Type B pancreatic cell (in vitro differentiated cells): Measurements from ENCODE around the gene IL21R. TPM values are rescaled to one million over a fixed set of nuclear protein-coding genes. Genes with fewer than 3 reads are reported as not detected.

Experiments
- DNase-seq: peaks from one replicate; pipeline ENCODE4 v3.0.0; 2021; ENCODE audit warnings: mixed read lengths; ENCODE audit not compliant: unreplicated experiment; ENCODE audit errors: extremely low spot score
- H3K27ac Mint-ChIP-seq: 2 replicates; pipeline ENCODE4 v1.8.0; 2021; ENCODE audit warnings: mild to moderate bottlenecking, mixed read lengths
- H3K27me3 Mint-ChIP-seq: 2 replicates; pipeline ENCODE4 v1.8.0; 2021; ENCODE audit warnings: mixed read lengths
- H3K36me3 Mint-ChIP-seq: 2 replicates; pipeline ENCODE4 v1.8.0; 2021; ENCODE audit warnings: mixed read lengths
- H3K4me1 Mint-ChIP-seq: one replicate; pipeline ENCODE4 v1.8.0; 2021; ENCODE audit warnings: mixed read lengths; ENCODE audit not compliant: unreplicated experiment
- H3K4me3 Mint-ChIP-seq: 2 replicates; pipeline ENCODE4 v1.8.0; 2021; ENCODE audit warnings: mild to moderate bottlenecking, mixed read lengths
- H3K9me3 Mint-ChIP-seq: 2 replicates; pipeline ENCODE4 v1.8.0; 2021; ENCODE audit warnings: mixed read lengths
- CTCF ChIP-seq: fragments of 200-600 bp; sonication (generic); conservative IDR thresholded peaks from 2 replicates; pipeline ENCODE4 v1.5.0; 2021; ENCODE audit warnings: antibody characterized with exemption, mild to moderate bottlenecking
- total RNA-seq: library from RNA; stranded (reverse); gene quantifications from 2 replicates; pipeline ENCODE4 v1.2.1, GENCODE V29; 2021; ENCODE audit warnings: low replicate concordance

Gene IL21R
- total RNA-seq, 1 donor from 2014 or later = 0.29 TPM

GRCh38 chr16:27489421-27489820, 87.4 kb downstream of the IL21R start:
- Mint-ChIP-seq H3K4me3 (no peak overlapping the region), H3K9me3 (no peaks in the 10 kb centered on the region), H3K27ac (no peak overlapping the region), H3K36me3 (peaks cover 38% of the 10 kb centered on the region), H3K27me3 (no peaks in the 10 kb centered on the region), H3K4me1 (peaks cover 4% of the 10 kb centered on the region)
- DNase-seq = no peak
- TF ChIP-seq CTCF = no peak

- H3K27me3 Mint-ChIP-seq = no peaks in the 10 kb centered on the region
- H3K4me1 Mint-ChIP-seq = peaks cover 4% of the 10 kb centered on the region
- H3K27ac Mint-ChIP-seq = no peak overlapping the region
- H3K4me3 Mint-ChIP-seq = no peak overlapping the region
- DNase-seq = no peak
- peaks cover 38% of the 10 kb centered on the region for H3K36me3 Mint-ChIP-seq
- H3K9me3 Mint-ChIP-seq = no peaks in the 10 kb centered on the region
- TF ChIP-seq CTCF = no peak
Measured at GRCh38 chr16:27489906-27490305, 87.9 kb downstream of the IL21R start.

GRCh38 chr16:27491894-27492587, 90.1 kb downstream of the IL21R start:
- peaks cover 24% of the 10 kb centered on the region for H3K36me3 Mint-ChIP-seq
- DNase-seq = no peak
- no peak overlapping the region for H3K4me3 Mint-ChIP-seq
- TF ChIP-seq CTCF = no peak
- H3K27ac Mint-ChIP-seq = no peak overlapping the region
- no peaks in the 10 kb centered on the region for H3K4me1 Mint-ChIP-seq
- H3K27me3 Mint-ChIP-seq = no peaks in the 10 kb centered on the region
- no peaks in the 10 kb centered on the region for H3K9me3 Mint-ChIP-seq

GRCh38 chr16:27492588-27492979, 90.6 kb downstream of the IL21R start:
- Mint-ChIP-seq H3K36me3 (peaks cover 25% of the 10 kb centered on the region), H3K4me3 (no peak overlapping the region), H3K4me1 (no peaks in the 10 kb centered on the region), H3K27me3 (no peaks in the 10 kb centered on the region), H3K27ac (no peak overlapping the region), H3K9me3 (no peaks in the 10 kb centered on the region)
- no peak for TF ChIP-seq CTCF
- no peak for DNase-seq

GRCh38 chr16:27495191-27495590, 93.2 kb downstream of the IL21R start:
- no peaks in the 10 kb centered on the region for H3K4me1 Mint-ChIP-seq
- H3K36me3 Mint-ChIP-seq = peaks cover 17% of the 10 kb centered on the region
- no peak overlapping the region for H3K27ac Mint-ChIP-seq
- no peak overlapping the region for H3K4me3 Mint-ChIP-seq
- H3K9me3 Mint-ChIP-seq = no peaks in the 10 kb centered on the region
- DNase-seq = no peak
- TF ChIP-seq CTCF = no peak
- H3K27me3 Mint-ChIP-seq = no peaks in the 10 kb centered on the region
